Stimulated activated CD8-positive, alpha-beta memory T cell treated with anti-CD3 and anti-CD28 coated beads, Interleukin-15, amount 100 ng/mL, for 4 hours (primary cell): ENCODE measurements around the gene BABAM2.
"Not testable (repeated sequence)": the region's sequence is repeated elsewhere in the genome, so short reads cannot be mapped to it uniquely, and the experiment has no call there.

Source experiments
- DNase-seq, 2 donors: peaks; one replicate each; pipeline ENCODE4 v3.0.0-alpha.2; 2020; ENCODE audit warnings: low read depth in 2 of 2

BABAM2 gene

DNA sequence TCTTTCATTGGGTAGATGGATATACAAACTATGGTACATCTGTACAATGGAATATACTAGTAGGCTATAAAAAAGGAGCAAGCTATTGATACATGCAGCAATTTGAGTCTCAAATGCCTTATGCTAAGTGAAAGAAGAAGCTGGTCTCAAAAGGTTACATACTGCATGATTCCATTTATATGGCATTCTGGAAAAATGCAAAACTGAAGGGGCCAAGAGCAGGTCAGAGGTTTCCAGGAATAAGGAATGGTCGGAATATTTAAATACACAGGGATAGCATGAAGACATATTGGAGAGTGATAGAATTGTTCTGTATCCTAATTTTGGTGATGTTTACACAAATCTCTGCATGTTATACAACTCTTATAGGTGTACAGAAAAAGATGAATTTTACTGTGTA, 85.8 kb downstream of the BABAM2 start:
- no peak for DNase-seq

- DNase-seq = no peak
Measured at GRCh38 chr2:27977731-27978312, 87.3 kb downstream of the BABAM2 start.

GRCh38 chr2:27978761-27979160, 88.2 kb downstream of the BABAM2 start:
- not testable (repeated sequence) for DNase-seq

DNA sequence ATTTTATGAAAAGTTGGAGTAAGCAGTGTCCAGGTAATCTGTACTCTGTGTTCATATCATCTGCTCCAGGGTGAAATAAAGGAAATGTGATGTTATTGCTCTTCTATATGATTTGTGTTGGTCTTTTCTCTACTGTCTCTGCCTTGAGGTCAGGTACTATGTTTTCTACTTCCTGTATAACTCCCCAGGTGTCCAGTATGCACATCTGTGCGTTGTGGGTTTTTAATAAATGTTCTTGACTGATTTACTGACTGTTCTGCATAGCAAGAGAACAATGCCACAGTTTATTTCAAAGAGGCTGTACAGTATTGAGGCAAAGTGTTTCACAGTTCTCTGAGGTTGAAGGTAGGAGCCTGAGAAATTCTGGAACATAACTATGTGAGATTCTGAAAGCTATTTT, 89.7 kb downstream of the BABAM2 start:
- no peak for DNase-seq

DNA sequence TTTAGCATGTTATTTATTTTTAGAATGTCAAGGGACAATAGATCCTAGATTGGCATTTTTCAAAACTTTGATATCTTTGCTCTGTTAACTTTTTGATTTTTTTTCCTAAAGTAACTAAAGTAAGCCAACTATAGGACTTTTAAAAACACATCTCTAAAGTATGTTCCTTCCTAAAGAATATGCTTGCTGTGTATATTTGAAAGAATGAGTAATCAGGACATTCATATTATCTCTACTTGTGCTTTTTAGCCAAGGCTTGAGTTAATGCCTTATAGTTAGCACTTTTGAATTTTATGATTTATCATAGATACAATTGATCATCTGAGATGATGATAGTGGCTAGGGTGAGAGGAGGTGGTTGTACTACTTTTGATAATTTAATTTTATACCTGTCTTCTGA, 93.6 kb downstream of the BABAM2 start:
- no peak for DNase-seq

- DNase-seq = no peak
Measured at GRCh38 chr2:27988306-27988705, 97.8 kb downstream of the BABAM2 start.

DNA sequence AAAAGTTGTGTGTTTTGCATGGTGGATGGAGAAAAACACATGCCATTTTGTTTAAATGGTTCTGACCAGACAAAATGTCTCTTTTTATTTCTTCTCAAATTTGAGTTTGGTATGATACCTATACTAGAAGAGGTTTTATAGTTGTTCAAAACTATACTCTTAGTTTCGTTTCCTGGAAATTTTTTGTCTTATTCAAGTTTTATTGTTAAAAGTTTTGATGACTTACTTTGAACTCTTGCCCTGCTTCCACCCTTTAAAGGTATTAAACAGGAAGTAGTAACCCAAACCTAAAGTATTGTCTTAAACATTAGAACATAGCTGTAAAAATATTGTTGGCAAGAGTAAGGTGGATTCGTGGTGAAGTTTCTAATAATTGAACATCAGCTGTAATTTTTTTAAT, 98.2 kb downstream of the BABAM2 start:
- no peak for DNase-seq

GRCh38 chr2:27989149-27989548, 98.6 kb downstream of the BABAM2 start:
- DNase-seq = no peak

GRCh38 chr2:27990030-27990590, 99.6 kb downstream of the BABAM2 start:
- DNase-seq = no peak

DNA sequence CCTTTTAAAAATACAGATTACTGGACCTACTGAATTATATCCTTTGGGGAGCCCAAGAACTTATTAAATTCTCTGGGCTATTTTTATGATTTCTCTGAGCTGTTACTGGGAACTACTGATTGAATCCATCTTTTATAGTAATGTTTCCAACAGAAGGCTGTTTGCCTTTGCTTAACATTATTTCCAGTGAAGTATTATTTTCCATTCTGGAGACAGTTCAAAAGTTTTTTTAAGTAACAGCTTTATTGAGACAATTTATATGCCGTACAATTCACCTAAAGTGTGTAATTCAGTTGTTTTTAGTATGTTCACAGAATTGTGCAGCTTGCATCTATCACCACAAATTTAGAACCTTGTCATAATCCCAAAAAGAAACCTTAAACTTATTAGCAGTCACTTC, 100.6 kb downstream of the BABAM2 start:
- DNase-seq = no peak

DNA sequence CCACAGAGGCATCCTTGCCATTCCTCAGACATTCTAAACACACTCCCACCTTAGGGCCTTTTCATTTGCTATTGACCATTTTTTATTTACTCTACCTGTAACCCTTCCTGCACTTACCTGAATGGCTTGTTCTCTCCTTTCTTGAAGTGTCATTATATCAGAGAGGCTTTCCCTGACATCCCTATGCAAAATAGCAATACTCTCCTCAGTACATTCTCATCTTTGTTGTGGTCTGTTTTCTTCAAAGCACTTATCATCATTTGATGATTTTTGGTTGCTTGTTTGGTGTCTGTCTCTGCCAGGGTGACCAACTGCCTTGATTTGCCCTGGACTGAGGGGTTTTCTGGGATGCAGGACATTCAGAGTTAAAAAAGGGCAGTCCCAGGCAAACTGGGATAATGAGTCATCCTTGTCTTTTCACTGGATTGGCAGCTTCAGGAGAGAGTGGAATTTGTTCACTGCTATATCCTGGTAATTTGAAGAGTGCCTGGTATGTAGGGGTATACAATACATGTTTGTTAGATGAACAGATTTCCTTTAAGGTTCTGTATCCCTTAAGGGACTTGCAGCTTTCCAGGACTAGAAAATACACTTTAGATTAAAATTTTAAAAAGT, 102.4 kb downstream of the BABAM2 start:
- DNase-seq = no peak

DNA sequence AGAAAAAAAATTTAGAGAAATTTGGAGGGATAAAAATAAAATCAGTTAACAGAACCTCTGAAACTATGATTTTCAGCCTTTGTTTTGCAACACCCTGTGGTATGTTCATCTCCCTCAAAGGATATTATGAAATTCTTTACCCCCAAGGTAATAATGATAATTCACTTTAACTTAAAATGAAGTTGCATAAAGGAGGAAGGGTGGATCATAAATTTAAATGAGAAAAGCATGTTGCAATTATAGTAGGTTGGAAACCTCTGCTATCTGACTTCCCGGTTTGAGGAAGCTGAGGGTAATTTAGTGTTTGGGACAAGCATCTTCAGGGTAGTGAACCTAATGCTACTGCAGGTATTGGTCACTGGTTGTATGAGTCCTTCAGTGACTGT, 102.9 kb downstream of the BABAM2 start:
- DNase-seq = no peak

GRCh38 chr2:27993950-27994728, 103.6 kb downstream of the BABAM2 start:
- DNase-seq = no peak

GRCh38 chr2:27996156-27996922, 105.8 kb downstream of the BABAM2 start:
- no peak for DNase-seq

GRCh38 chr2:28000287-28000686, 109.8 kb downstream of the BABAM2 start:
- DNase-seq = no peak

DNA sequence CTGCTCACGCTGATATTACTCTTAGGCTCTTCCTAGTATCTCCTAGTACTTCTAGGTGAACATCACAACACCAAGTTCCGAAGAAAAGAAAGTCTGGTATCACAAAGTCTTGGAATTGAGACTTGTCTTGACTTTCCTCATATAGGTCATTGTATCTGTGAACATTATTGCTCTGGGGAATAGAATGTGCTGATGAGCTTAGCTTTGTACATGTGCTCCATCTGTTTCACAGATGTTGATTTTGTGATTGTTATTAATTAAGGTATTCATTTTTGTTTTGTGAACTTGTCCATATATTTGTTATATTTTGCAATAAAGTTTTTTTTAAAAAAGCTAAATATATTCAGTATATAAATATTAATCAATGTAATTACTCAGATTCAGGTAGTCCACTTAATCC, 111.7 kb downstream of the BABAM2 start:
- DNase-seq = no peak

DNA sequence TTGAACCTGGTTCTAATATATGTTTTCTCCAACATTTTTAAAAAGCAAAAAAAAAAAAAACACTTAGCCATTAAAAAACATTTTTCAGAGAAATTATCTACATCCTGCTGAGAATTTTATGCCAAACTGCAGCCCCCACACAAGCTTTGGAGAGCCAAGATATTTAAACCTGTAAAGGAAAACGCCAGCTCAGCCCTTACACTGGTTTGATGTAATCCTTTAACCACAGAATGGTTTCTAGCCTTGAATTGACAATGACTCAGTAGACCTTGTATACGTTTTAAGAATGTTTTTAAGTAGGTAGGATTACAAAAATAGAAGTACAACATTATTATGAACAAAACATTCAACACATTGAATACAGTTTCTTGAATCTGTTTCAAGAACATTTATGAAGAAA, 113.6 kb downstream of the BABAM2 start:
- peak in 1 of 2 donors; percentile 1 for DNase-seq

DNA sequence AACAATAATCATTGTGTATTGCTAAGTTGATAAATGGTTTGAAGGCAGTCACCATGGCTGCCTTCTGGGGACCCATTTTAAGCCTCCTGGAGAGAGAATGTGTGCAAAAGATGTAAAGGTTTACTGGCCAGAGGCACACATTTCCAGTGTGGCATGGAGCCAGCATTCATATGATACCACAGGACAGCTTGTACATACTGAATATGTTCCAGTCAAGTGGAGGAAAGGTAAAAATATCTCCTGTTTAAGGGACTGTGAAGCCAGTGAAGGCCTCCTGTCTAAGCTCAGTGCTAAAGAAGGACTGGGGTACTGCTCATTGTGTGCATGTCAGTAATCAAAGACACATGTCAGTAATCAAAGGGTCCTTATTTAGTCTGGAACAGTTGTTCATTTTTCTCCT, 119.2 kb downstream of the BABAM2 start:
- DNase-seq = no peak

- no peak for DNase-seq
Measured at GRCh38 chr2:28011322-28011737, 120.8 kb downstream of the BABAM2 start.

DNA sequence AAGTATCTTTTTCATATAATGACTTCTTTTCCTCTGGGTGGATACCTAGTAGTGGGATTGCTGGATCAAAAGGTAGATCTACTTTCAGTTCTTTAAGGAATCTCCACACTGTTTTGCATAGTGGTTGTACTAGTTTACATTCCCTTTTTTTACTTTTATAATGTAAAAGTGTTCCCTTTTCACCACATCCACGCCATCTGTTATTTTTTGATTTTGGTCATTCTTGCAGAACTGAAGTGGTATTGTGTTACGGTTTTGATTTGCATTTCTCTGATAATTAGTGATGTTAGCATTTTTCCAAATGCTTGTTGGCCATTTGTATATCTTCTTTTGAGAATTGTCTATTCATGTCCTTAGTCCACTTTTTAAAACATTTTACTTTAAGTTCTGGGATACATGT, 127.9 kb downstream of the BABAM2 start:
- DNase-seq = not testable (repeated sequence)

GRCh38 chr2:28019521-28019920, 129.0 kb downstream of the BABAM2 start:
- DNase-seq = not testable (repeated sequence)

GRCh38 chr2:28021898-28022297, 131.4 kb downstream of the BABAM2 start:
- no peak for DNase-seq
